Right forelimb (tissue), 1 donor: ENCODE measurements around the gene ZNF462.
"Not testable (repeated sequence)": the region's sequence is repeated elsewhere in the genome, so short reads cannot be mapped to it uniquely, and the experiment has no call there.

Experiments
- DNase-seq: peaks from one replicate; pipeline ENCODE4 v3.0.0-alpha.2; 2018

ZNF462 gene

DNA sequence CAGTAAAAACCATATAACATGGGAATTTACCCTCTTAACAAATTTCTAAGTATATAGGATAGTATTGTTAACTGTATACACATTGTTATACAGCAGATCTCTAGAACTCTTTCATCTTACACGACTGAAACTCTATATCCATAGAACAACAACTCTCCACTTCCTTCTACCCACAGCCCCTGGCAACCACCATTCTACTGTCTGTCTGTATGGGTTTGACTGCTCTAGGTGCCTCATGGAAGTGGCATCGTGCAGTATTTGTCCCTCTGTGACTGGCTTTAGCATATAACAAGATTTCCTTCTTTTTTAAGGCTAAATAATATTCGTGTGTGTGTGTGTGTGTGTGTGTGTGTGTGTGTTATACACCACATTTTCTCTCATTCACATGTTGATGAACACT, 100.7 kb downstream of the ZNF462 start:
- no peak for DNase-seq

DNA sequence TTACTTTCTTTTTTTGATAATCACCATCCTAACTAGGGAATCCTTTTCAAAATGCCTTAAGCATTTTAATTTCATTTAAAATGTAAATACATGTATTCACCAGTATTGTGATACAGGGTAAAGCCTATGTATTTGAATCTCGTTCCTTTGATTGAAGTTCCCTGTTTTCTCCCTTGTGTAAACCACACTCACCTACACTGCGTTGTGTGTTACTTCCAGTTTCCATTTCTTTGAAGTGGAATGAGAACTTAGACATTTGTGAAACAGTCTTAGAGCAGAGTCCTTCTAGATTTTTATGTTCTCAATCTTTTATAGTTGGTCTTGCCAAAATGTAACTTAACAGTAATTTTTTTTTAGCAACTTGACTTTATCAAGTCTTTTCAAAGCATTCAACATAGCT, 101.4 kb downstream of the ZNF462 start:
- DNase-seq, result no peak

DNA sequence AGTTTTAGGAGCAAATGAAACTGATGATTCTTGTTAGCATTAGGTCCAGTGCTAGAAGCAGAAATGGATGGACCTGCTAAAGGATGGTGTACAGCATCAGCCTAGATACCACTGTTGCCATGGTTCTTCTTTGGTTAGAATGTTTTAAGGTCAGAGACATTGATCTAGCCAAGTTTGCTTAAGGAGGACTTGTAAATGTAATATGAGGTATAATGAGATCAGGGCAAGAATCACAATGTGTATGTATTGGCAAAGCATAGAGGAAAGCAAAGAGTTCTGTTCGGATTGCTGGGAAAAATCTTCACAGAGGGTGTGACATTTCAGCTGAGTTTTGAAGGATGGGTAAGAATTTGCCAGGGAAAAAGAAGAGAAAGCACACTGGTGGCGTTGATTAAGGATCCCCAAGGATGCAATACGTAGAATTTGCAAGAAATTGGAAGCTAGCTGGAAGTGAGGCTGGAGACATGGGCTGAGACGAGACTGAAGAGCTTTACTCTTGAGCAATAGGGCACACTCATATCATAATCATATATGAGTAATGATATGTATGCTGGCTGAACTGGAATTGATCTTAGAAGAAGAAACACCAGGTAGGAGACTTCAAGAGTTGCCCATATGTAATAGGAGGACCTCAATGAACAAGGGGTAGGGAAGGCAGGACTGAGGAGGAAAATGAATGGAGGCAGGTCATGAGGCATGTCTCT, 102.0 kb downstream of the ZNF462 start:
- no peak for DNase-seq

DNA sequence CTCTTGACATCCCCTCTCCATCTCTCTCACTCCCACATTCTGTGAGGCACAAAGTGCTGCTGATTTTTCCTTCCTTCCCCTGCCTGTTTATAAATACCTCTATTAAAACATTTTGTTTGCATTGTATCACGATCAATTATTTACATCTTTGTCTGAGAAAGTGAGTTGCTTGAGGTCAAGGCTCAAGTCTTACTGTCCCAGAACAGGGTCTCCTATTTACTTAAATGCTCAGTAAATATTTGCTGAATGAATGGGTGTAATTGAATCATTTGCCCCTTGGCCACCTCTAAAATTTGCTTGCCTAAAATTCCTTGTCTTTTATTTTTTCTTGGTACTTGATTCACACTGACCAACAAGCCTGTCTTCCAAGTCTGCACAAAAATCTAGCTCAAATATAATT, 103.5 kb downstream of the ZNF462 start:
- no peak for DNase-seq

DNA sequence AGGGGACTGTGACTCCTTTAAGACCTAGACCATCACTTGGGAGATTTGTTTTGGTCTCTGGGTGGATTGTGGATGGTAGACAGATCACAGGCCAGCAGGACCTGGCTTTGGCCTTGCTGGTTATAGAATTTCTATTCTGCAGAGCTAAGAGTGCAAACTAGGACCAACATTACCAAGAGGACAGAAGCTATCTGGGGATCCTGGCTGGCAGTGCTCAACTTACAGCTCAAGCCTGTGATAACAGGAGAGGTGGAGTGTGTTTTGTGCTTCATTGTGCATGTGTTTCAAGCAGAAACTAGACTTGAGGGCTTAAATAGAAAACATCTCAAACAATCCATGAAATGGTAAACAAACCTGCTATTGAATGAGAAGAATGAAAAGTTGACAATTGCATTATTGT, 106.7 kb downstream of the ZNF462 start:
- no peak for DNase-seq

DNA sequence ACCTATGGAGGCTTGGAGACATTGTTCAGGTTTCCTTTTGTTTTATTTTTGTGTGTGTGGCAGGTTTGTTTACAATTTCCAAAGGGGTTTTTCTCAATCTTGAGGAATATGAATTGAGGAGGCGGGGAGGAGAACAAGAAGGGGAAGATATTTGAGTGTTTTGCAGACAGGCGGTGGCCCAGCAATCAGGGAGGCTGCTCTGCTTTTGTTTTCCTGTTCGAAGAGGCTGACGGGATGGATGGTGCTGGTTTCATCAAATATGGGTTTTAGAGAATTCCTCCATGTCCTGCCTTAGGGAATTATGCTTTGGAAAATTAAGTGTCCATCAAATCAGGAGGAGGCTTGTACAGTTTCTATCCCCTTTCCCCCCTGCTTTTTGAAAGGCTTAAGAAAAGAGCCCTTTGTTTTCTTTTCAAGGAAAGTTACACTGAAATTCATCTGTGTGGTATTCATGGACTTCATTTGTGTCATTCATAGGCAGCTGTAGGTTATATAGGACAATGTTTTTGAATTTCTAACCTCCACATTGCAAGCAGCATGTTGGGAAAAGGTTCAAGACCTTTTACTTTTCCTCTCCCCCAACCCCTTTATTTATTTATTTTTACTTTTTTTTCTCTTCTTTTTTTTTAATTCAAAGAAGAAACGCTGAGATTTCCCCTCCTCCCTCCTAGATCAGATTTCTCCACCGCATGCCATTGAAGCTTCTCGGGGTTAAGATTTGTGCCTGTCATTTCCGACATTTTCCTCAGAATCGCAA, 107.4 kb downstream of the ZNF462 start:
- DNase-seq, result no peak

DNA sequence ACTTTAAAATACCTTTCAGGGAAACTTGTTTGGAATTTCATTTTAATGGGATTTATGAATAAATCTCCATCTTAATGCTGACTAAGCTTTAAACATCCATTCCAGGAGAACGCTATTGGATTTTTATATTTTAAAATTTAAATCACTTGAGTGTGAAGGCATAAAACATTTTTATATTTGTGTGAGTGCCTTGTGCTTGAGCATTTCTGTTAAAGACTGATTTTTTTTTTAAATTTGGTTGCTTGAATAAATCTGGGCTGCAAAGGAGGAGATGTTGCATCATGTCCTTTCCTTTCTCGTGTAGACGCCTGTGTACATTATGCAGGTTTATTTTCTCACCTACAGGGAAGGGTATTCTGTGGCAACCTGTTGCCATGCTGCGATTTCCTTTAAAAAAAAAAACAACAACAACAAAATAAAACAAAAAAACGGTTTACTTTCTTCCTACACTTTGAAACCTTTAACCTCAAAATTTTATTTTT, 108.1 kb downstream of the ZNF462 start:
- DNase-seq, result no peak

DNA sequence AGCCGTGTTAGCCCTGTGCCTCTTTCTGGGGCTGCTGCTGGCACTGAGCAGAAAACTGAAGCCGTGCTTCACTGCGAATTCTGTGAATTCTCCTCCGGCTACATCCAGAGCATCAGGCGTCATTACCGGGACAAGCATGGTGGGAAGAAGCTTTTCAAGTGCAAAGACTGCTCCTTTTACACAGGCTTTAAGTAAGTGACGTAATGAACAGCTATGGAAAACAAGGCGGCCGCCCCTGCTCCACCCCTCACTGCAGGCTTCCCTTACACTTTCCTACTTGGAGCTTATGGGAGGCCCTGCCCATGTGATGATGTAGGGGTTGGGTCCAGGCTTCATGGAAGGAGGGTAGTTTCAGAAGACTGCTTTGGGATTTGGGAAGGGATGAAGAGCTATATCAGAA, 109.1 kb downstream of the ZNF462 start:
- DNase-seq, result no peak

DNA sequence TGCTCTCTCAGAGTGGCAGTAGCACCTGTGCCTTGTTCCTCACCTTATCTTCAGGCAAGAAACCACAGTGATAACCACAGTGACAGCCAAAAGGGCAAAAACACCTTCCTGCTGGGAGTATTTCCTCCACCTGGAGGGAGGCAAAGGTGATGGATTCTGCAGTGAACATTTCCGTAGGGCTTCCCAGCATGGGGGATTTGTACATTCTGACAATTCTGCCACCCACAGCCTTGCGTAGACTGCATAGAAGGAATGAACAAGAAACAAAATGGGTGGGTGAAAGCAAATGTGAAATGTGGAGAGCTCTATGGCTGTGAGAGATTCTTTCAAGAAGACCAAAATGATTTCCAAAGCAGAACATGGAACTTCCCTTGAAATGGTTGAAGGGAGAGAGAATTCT, 111.4 kb downstream of the ZNF462 start:
- no peak for DNase-seq

DNA sequence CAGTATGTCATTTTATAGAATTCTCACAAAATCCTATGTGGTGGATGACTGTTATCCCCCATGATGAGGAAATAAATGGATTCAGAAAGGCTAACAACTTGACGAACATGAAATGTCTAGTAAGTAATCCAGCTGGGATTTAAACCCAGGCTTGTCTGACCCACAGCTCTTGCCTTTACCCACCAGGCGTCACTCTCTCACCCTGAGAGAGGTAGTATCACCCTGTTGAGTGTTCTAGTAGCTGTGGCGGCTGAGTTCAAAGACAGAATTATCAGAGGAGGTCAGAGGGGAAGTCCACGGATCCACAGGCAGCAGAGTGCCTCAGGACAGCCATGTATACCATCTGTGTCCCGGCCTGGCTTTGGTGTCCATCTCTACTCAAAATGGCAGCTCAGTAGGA, 113.8 kb downstream of the ZNF462 start:
- no peak for DNase-seq

DNA sequence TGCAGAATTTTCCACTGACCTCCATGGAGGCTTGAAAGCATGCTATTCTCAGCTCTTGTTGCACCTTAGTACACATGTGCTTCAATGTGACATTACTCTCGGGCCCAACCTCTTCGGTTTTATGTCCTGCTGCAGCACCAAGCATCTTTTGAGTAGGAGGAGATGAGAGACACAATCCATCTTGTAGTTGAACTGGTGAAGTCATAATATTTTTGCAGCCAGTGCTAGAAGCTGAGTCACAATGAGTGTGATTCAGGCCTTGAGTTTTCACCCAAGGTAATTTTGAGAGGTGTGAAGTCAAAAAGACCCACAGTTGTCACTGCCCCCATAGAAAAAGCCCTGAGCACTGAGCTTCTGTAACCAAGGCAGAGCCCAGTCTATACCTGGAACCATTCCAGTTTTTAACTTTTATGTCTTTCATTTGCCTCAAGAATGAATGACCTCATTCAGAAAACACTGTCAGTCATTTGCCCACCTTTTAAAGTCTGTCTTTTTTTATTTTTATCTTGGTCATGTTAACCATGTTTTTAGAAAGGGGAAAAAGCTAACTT, 117.7 kb downstream of the ZNF462 start:
- no peak for DNase-seq

DNA sequence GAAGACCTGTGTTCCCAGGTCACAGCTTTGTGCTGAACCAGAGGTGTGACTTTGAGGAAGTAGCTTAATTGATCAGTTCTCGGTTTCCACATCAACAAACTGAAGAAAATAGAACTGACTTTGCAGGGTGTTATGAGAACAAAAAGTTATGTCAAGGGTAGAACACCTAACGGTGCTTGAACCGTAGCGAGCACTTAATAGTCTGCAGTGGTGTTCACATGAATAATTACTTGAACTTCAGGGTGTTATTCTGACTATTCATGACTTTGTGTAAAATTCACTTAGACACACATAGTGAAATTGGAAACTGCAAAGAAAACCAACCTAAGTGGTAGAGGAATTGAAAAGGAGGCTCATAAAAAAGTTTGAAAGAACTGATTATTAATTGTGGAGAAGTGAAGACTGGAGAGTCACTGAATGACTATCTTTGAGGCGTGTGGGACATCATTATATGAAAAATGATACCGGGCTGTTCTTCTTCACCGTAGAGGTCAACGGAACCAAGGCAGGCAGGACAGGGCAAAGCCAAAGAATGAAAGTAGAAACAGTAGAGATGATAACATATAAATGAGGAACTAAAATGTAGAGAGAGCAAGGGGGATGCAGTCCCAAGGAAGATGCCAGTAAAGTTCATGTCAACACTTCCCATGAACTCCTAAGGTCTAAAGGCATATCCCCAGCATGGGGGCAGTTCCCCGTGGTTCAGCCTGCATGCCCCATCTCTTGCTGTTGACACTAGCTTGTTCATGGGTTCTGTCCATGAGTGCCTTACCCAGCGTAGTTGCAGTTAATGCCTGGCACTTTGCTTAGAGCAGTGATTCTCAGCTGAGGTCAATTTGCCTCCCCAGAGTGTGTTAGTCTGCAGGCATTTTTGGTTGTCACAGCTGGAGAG, 118.7 kb downstream of the ZNF462 start:
- DNase-seq, result no peak

DNA sequence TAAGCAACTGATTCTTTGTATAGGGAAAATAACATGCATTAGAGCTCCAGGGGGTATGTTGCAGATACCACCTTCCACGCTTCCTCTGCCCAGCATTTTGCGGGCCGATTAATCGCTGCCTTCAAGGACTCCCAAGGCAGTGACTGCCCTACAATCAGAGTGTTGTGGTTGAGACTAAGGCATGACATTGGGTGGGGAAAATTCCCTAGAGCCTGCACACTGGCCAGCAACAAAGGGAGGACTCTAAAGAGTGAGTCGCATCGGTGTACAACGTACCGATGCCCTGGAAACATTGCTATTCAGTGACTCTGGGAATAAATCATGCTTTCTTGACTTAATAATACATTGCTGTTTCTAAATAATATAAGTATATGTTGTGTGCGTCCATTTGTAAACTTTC, 119.7 kb downstream of the ZNF462 start:
- no peak for DNase-seq

DNA sequence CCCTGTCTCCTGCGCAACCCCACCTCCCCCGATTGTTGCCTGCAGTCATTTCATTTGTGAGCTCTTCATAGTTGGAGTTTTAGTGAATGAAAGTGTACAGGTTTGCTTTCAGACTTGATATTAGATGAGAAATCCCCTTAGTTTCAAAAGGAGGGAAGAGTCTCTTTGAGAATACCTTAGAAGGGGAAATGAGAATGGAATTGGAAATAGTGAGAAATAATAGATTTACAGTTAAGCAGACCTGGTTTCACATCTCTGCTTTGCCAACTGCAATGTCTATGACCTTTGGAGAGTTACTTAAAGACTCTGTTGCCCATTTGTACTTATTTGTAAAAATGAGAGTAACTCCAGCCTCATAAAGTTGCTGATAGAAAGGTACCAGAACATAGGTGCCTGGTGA, 120.4 kb downstream of the ZNF462 start:
- no peak for DNase-seq

DNA sequence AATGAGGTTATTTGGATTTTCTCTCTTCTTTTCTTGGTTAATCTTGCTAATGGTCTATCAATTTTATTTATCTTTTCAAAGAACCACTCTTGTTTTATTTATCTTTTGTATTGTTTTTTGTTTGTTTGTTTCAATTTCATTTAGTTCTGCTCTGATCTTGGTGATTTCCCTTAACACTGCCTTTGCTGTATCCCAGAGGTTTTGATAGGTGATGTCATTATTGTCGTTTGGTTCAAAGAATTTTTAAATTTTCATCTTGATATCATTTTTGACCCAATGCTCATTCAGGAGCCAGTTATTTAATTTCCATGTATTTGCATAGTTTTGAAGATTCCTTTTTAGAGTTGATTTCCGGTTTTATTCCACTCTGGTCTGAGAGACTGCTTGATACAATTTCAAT, 126.9 kb downstream of the ZNF462 start:
- not testable (repeated sequence) for DNase-seq

DNA sequence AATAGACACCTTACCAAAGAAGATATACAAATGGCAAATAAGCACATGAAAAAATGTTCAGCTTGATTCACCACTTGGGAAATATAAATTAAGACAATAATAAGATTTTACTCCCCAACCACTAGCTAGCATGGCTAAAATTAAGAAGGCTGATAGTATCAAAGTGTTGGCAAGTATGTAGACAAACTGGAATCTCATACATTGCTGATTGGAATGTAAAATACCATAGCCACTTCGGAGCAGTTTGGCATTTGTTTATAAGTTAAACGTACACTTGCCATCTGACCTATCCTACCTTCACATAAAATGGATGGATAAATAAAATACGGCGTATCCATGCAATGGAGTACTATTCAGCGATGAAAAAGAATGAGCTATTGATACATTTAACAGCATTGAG, 129.2 kb downstream of the ZNF462 start:
- DNase-seq, result no peak

DNA sequence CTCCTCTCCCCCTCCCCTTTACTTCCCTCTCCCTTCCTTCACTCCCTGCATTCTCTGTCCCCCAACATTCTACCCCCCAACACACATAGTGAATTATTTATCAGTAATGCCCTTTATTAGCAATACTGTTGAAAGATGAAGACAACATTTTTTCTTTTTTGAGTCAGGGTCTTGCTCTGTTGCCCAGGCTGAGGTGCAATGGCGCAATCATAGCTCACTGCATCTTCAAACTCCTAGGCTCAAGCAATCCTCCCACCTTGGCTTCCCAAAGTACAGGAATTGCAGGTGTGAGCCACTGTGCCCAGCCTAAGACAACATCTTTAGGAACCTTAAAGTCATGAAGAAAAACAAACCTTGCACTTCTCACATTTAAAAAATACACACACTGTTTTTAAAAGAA, 130.6 kb downstream of the ZNF462 start:
- no peak for DNase-seq

DNA sequence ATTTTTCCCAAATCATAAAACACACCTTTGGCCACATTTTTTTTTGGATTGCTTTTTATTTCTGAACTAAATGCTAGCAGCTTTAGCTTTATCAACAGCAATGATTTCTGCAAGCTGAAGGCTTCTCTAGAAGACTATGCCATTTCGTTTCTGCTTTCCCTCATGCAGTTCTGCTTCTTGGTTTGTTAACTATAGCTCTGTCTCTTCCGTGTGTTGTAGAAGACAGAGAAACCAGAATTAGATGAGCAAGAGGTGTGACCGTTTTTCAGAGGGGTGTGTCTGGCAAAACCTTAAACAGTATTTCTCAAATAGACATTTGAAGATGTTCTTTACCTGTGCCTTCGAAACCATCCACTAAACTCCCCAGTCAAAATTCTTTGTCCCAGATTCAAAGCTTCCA, 131.5 kb downstream of the ZNF462 start:
- DNase-seq, result no peak

DNA sequence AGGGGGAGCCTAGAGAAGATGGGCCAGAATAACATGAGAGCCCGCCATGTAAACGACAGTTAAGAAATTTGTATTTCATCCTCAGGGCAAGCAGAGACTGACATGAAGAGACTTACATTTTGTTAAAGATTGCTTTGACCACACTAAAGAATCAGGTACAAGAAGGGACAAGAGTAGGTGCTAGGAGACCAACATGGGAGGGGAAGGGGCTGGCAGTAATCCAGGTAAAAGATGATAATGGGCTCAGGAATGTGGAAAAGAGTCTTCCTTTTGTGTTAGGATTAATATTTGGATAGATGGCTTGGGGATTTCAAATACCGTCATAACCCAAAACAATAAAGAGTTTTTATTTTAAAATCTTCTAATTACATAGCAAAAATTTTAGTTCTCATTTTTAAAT, 137.3 kb downstream of the ZNF462 start:
- no peak for DNase-seq

DNA sequence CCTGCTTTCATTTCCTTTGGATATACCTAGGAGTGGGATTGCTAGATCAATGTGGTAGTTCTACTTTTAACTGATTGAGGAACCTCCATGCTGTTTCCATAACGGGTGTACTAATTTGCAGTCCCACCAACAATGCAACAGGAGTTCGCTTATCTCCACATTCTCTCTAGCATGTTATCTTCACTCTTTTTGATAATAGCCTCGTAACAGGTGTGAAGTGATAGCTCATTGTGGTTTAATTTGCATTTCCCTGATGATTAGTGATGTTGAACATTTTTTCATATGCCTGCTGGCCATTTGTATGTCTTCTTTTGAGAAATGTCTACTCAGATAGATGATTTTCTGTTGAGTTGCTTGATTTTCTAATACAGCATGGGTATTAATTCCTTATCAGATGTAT, 142.2 kb downstream of the ZNF462 start:
- DNase-seq, result no peak

DNA sequence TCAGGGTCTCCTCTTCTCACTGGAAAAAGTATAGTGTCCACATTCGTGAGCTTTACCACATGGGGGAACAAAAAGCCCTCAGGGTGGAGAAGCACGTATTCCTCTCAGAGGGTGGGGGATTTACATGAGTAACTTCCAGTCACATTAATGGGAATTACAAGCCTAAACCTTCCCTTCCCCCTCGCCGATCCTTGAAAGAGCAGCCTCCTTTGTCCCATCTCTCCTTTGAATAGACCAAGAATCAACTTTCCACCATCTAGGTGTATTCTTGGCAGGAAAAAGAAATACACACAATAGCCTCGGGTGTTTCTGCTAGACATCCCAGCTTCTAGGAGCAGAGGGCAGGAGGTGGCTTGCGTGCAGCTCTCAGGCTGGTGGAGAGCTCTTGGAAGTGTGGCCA, 144.4 kb downstream of the ZNF462 start:
- DNase-seq, result no peak

DNA sequence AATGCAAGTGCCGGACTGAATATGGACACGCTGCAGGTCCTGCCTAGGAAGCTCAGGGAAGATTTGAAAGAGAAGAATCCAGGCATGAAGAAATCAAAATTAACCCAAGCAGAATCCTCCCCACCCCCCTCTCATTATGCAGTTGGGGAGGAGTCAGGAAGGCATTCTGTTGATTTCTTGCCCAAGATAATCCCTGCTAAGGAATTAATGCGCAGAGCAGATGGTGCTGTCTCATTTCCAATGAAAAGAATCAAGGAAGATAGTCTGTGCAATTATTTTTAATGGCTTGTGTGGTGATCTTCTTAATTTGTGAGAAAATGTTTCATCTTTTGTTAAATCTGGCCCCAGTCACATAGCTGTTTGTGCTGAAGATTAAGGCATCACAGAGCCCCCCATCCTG, 145.0 kb downstream of the ZNF462 start:
- no peak for DNase-seq

DNA sequence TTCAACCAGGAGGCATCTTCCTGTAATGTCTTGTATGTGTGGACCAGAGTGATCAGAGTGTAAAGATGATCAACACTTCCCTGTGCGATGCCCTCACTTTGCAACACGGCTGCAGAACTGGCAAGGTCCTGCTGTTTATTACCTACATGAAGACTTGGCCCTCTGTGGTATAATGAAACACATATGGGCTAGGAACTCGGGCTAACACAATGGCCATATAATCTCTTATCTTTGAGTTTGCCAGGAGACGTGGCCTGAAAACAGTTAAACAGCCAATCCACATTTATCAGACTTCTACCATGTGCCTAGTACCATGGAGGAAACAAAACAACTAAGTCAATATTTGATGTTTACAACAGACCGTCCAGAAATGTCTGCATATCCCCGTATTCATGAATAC, 145.5 kb downstream of the ZNF462 start:
- DNase-seq, result no peak
